Stimulated activated CD4-positive, alpha-beta T cell treated with anti-CD3 and anti-CD28 coated beads, TNF-alpha, amount 100 ng/mL, for 4 hours (primary cell): Measurements from ENCODE around the gene ACVR1C.

Experiments used
- DNase-seq, 3 experiments: peaks; one replicate each; pipeline ENCODE4 v3.0.0-alpha.2; 2020; ENCODE audit warnings: low read depth in 3 of 3

ACVR1C gene

GRCh38 chr2:157497638-157498314 is 130.9 kb downstream of the ACVR1C start:
- DNase-seq, result no peak

DNA sequence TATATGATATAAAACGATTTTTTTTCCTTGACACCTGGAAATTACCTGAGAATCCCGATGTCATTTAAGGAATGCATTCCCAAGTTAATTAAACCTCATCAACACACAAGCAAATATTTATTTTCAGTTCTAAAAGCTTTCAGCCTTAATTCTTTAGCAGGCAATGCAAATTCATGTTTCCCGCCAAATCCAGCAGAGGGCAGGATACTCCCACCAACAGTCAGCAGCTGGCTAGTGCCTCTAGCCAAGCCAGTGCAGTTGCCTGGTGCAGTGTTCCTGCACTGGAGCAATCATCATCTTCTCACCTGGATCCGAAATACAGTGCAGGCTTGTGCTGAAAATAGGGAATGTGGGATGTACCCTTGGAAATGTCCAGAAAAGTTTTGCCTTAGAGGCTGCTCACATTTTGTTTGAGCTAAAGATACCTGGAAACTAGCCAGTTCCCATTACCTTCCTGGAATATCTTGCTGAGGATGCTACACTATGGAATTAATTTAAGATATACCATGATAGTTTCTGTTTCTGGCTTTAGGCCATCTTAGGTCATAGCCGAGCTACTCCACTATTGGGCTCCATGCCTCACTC is 136.4 kb downstream of the ACVR1C start:
- DNase-seq, result peak; percentile 30 to 59 (median 53)

DNA sequence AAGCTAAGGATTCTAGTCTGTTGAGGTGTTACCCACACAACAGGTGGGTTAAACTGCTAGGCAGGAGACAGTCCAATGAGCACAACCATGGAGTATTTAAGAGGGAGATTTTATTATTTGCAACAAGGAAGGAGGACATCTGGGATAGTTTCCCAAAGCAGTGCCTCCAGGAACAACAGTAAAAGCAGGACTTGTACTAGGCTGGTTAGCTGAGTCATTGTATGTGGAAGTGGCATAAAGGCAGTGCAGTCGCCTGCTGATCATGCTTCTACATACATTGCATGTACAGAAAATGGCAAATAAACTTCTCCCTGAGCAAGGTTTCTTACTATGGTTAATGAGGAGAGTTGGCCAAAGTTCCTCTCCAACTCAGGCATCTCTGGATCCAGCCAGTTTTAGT is 138.7 kb downstream of the ACVR1C start:
- DNase-seq, result no peak

DNA sequence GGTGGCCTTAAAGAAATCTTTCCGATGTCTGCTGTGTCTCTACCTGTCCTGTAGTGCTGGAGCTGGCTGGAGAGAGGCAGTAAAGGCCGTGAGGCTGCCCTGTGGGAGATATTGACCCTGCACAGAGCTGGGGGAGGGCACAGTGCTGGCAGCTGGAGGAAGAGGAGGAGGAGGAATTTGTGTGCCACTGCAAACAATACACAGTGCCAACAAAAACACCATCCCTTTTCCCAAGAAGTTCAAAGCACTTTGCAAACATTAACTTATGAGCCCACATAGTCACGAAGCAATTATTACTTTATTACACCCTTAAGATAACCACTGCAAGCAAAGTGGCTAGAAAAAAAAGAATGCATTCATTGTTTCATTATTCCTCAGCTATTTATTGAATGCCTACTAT is 139.8 kb downstream of the ACVR1C start:
- DNase-seq, result no peak

- DNase-seq, result no peak
Measured at GRCh38 chr2:157487747-157488146, 140.9 kb downstream of the ACVR1C start.

GRCh38 chr2:157487271-157487610 is 141.4 kb downstream of the ACVR1C start:
- DNase-seq, result no peak

DNA sequence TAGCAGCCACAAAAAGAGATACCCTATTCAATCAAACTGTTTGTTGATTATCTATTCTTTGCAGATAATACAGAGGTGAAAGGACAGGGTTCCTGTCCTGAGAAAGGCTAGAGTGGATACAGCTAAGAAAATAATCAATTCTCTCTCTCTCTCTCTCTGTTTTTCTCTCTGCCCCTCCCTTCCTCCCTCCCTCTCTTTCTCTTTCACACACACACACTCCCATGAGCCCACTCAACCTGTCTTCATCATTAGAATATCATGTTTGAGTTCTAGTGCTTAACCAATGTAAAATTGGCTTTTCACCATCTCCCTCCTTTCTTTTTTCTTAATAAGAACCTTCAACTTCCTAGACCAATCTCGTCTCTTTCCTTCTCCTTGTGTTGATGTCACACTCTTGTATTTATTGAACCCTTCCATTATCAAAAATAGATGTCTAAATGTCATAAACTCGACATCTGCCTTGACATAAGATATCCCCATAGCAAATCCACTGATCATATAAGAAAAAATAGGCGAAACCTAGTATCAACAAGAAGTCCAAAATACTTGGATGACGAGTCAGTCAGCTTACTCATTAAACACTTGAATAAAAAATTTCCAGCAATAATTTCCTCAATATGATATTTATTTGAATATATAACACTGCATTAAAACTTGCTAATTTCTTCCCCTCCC is 141.9 kb downstream of the ACVR1C start:
- no peak for DNase-seq

GRCh38 chr2:157480182-157480961 is 148.3 kb downstream of the ACVR1C start:
- no peak for DNase-seq

DNA sequence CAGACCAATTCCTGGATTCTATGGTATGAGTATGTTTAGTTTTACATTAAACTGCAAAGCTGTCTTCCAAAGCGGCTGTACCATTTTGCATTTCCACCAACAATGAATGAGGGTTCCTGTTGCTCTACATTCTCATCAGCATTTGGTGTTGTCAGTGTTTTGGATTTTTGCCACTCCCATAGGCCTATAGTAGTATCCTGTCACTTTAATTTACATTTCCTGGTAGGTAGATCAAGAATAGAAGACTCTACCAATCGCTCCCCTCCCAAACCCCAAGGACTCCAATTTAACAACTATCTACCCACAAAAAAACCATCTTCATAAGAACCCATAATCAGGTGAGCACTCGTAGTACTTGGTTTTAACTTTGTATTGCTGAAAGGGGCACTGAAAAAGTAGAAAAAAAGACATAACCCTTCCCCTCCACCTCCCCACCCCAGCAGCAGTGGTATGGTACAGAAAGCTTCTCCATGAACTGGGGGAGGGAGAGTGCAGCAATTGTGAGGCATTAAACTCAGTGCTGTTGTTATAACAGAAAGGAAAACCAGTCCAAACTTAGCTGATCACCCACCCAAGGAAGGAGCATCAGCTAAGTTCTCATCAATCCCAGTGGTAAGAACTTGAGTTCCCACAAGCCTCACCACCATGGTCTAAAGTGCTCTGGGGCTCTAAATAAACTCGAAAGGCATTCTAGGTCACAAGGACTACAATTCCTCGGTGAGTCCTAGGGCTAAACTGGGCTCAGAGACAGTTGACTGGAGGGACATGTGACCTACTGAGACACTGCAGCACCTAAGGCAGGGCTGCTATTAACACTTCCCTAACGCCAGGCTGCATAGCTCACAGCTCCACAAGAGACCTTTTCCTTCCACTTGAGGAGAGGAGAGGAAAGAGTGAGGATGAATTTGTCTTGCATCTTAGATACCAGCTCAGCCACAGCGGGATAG is 149.3 kb downstream of the ACVR1C start:
- no peak for DNase-seq

- DNase-seq, result no peak
Measured at GRCh38 chr2:157477919-157478318, 150.7 kb downstream of the ACVR1C start.

DNA sequence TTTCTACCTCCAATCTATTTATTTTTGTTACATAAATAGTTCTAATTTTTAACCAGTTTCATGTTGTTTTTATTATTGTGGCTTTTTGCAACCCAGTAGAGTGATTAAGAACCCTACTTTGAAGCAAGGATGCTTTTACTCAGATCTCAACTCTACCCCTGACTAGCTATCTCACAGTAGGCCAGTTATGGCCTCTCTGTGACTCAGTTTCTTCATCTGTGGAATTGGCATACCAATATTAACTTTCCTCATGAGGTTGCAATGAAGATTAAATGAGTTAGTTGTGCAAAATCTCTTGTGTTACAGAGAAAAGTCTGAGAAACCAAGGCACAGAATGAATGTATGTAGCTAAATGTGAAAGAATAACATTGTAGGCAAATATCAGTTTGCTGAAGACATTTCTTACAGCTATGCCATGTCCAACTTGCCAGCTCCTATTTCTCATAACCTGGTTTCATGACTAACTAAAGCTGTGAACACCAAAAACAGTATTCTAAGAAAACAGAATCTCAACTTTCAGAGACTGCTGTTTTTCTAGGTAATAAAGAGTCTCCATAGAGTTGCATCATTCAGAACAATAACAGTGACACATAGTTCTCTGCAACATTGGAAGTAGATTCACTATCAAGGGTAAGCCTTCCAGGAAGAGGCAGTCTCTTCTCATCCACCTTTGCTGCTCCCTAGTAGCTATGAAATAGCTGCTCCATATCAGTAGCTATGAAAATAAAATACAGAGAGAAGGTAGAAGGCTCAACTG is 151.5 kb downstream of the ACVR1C start:
- DNase-seq, result no peak
